Aorta (tissue), 5 donors: Measurements from ENCODE around the gene NLGN4Y. TPM values are rescaled to one million over a fixed set of nuclear protein-coding genes. Genes with fewer than 3 reads are reported as not detected.

Experiments used
- ATAC-seq: fragments of 200-7000 bp; cut with Tn5 transposase; one replicate; pipeline ENCODE4 v1.9.1; 2022; ENCODE audit warnings: moderate library complexity; ENCODE audit not compliant: low FRiP score
- DNase-seq, 2 donors: peaks; one replicate each; pipeline ENCODE4 v3.0.0-alpha.2; 2020
- H3K27ac ChIP-seq, 2 donors: one replicate each; pipeline ENCODE4 v1.5.1; 2013; ENCODE audit warnings: low read length in 2 of 2, mild to moderate bottlenecking in 2 of 2, moderate library complexity in 2 of 2, control low read depth in 1 of 2, inconsistent platforms in 1 of 2, low read depth in 1 of 2
- H3K27me3 ChIP-seq, 2 donors: one replicate each; pipeline ENCODE4 v1.6.1; 2013; ENCODE audit warnings: control low read depth in 1 of 2, low read length in 1 of 2, mild to moderate bottlenecking in 1 of 2, moderate library complexity in 1 of 2; ENCODE audit not compliant: insufficient read depth in 2 of 2, control insufficient read depth in 1 of 2
- H3K36me3 ChIP-seq, 2 donors: one replicate each; pipeline ENCODE4 v1.6.1; 2013; ENCODE audit warnings: control low read depth in 1 of 2, low read length in 1 of 2, mild to moderate bottlenecking in 1 of 2; ENCODE audit not compliant: insufficient read depth in 2 of 2, control insufficient read depth in 1 of 2
- H3K4me1 ChIP-seq, 2 donors: one replicate each; pipeline ENCODE4 v1.6.1; 2013; ENCODE audit warnings: low read length in 2 of 2, control low read depth in 1 of 2, mild to moderate bottlenecking in 1 of 2, moderate library complexity in 1 of 2; ENCODE audit not compliant: insufficient read depth in 2 of 2, control insufficient read depth in 1 of 2
- H3K4me3 ChIP-seq, 2 donors: one replicate each; pipeline ENCODE4 v1.5.1; 2013; ENCODE audit warnings: low read length in 2 of 2, control low read depth in 1 of 2, mild to moderate bottlenecking in 1 of 2
- H3K9me3 ChIP-seq: one replicate; pipeline ENCODE4 v1.6.1; 2013; ENCODE audit warnings: mild to moderate bottlenecking, low read length; ENCODE audit not compliant: control insufficient read depth
- WGBS, 2 donors: extraction: QIAGEN DNeasy Blood & Tissue Kit; methylation state at CpG; one replicate each; pipeline ENCODE4 v1.1.7; 2013; 5-methylcytosine and 5-hydroxymethylcytosine counted together
- intact Hi-C, 2 donors: fragments of 100-400 bp; cut with DNase I; formaldehyde crosslinking; loops; one replicate each; pipeline versions ENCODE4 v1.14.2 to v1.15.0; 2022
- polyA plus RNA-seq, 2 donors: library from polyadenylated mRNA; stranded (reverse); fragments of 200-250 nt; gene quantifications; one replicate each; pipeline ENCODE4 v1.2.3, GENCODE V29; 2013
- total RNA-seq, 2 donors: library from RNA; stranded (reverse); fragmentation: NEBNext Ultra II Directional; extraction: Animal tissue kit (Norgen Biotek cat#: 25700); gene quantifications; one replicate each; pipeline ENCODE4 v1.2.1, GENCODE V29; 2021
- donor health status: healthy with polysubstance abuse.
- donor health status: Bipolar disorder and iron deficiency.
- donor health status: DM: no; HTN: no; CAD: no.
- donor health status: DM: no; HTN: no; CAD: no.
- donor health status: DM: yes; HTN: yes; CAD: no.

Gene NLGN4Y
- total and polyA plus RNA-seq, 4 donors: 1.8 TPM; not detected in 3

- DNase-seq (no peak), ATAC-seq (no peak)
- H3K27me3 ChIP-seq: no peaks in the 10 kb centered on the region
- no peaks in the 10 kb centered on the region for H3K4me1 ChIP-seq
- H3K9me3 ChIP-seq: no peaks in the 10 kb centered on the region
- 47% methylated on average over 2 of the region's 2 CpGs; no CpG with 5 or more reads in 1 of the 2 donors for WGBS, 2 donors
- H3K27ac ChIP-seq: no peak overlapping the region
- no peak overlapping the region for H3K4me3 ChIP-seq
- H3K36me3 ChIP-seq: no peaks in the 10 kb centered on the region
- intact Hi-C loops: no loop called here
Measured at GRCh38 chrY:14801096-14801495, 276.8 kb downstream of the NLGN4Y start.

- ATAC-seq (no peak), DNase-seq (no peak)
- 55% methylated on average over 3 of the region's 3 CpGs; no CpG with 5 or more reads in 1 of the 2 donors for WGBS, 2 donors
- no peak overlapping the region for H3K4me3 ChIP-seq
- H3K9me3 ChIP-seq: no peaks in the 10 kb centered on the region
- intact Hi-C loops: no loop called here
- H3K36me3 ChIP-seq: no peaks in the 10 kb centered on the region
- no peak overlapping the region for H3K27ac ChIP-seq
- no peaks in the 10 kb centered on the region for H3K27me3 ChIP-seq
- H3K4me1 ChIP-seq: no peaks in the 10 kb centered on the region
Measured at GRCh38 chrY:14802125-14802524, 277.8 kb downstream of the NLGN4Y start.

GRCh38 chrY:14804041-14804440, 279.7 kb downstream of the NLGN4Y start:
- no peaks in the 10 kb centered on the region for H3K4me1 ChIP-seq
- no peak overlapping the region for H3K27ac ChIP-seq
- DNase-seq (no peak), ATAC-seq (no peak)
- H3K9me3 ChIP-seq: no peaks in the 10 kb centered on the region
- intact Hi-C loops: no loop called here
- H3K4me3 ChIP-seq: no peak overlapping the region
- H3K27me3 ChIP-seq: no peaks in the 10 kb centered on the region
- H3K36me3 ChIP-seq: no peaks in the 10 kb centered on the region

- DNase-seq (no peak), ATAC-seq (no peak)
- no peaks in the 10 kb centered on the region for H3K4me1 ChIP-seq
Measured at GRCh38 chrY:14818452-14818851, 294.1 kb downstream of the NLGN4Y start.

GRCh38 chrY:14822201-14822600, 297.9 kb downstream of the NLGN4Y start:
- H3K4me1 ChIP-seq: no peaks in the 10 kb centered on the region
- H3K36me3 ChIP-seq: no peaks in the 10 kb centered on the region
- H3K27ac ChIP-seq: no peak overlapping the region
- intact Hi-C loops: no loop called here
- DNase-seq: no peak
- WGBS, 2 donors: 61% methylated on average over 2 of the region's 2 CpGs; no CpG with 5 or more reads in 1 of the 2 donors
- H3K4me3 ChIP-seq: no peak overlapping the region
- no peaks in the 10 kb centered on the region for H3K27me3 ChIP-seq
- no peak for ATAC-seq
- H3K9me3 ChIP-seq: no peaks in the 10 kb centered on the region

More at GRCh38 chrY:14818452-14818851, 294.1 kb downstream of the NLGN4Y start:
- Histone ChIP-seq H3K9me3 (no peaks in the 10 kb centered on the region), H3K4me3 (no peak overlapping the region), H3K27me3 (no peaks in the 10 kb centered on the region), H3K27ac (no peak overlapping the region), H3K36me3 (no peaks in the 10 kb centered on the region)
- intact Hi-C loops: no loop called here

GRCh38 chrY:14822906-14823305, 298.6 kb downstream of the NLGN4Y start:
- no peak overlapping the region for H3K4me3 ChIP-seq
- H3K36me3 ChIP-seq: no peaks in the 10 kb centered on the region
- intact Hi-C loops: no loop called here
- ATAC-seq: no peak
- H3K4me1 ChIP-seq: no peaks in the 10 kb centered on the region
- DNase-seq: no peak
- no peak overlapping the region for H3K27ac ChIP-seq
- 66% methylated on average over 1 of the region's 1 CpG; no CpG with 5 or more reads in 1 of the 2 donors for WGBS, 2 donors
- H3K9me3 ChIP-seq: no peaks in the 10 kb centered on the region
- H3K27me3 ChIP-seq: no peaks in the 10 kb centered on the region

GRCh38 chrY:14824583-14824982, 300.3 kb downstream of the NLGN4Y start:
- no peaks in the 10 kb centered on the region for H3K9me3 ChIP-seq
- H3K27me3 ChIP-seq: no peaks in the 10 kb centered on the region
- no peak for DNase-seq
- H3K36me3 ChIP-seq: no peaks in the 10 kb centered on the region
- 97% methylated on average over 2 of the region's 2 CpGs; no CpG with 5 or more reads in 1 of the 2 donors for WGBS, 2 donors
- ATAC-seq: no peak
- H3K27ac ChIP-seq: no peak overlapping the region
- H3K4me3 ChIP-seq: no peak overlapping the region
- intact Hi-C loops: no loop called here
- no peaks in the 10 kb centered on the region for H3K4me1 ChIP-seq

GRCh38 chrY:14825728-14826127, 301.4 kb downstream of the NLGN4Y start:
- Histone ChIP-seq H3K9me3 (no peaks in the 10 kb centered on the region), H3K27ac (no peak overlapping the region), H3K4me1 (no peaks in the 10 kb centered on the region), H3K4me3 (no peak overlapping the region), H3K27me3 (no peaks in the 10 kb centered on the region), H3K36me3 (no peaks in the 10 kb centered on the region)
- ATAC-seq (no peak), DNase-seq (no peak)
- WGBS, 2 donors: 86% methylated on average over 2 of the region's 2 CpGs; no CpG with 5 or more reads in 1 of the 2 donors
- intact Hi-C loops: no loop called here

- DNase-seq (no peak), ATAC-seq (no peak)
- intact Hi-C loops: no loop called here
- H3K27me3 ChIP-seq: no peaks in the 10 kb centered on the region
- H3K4me1 ChIP-seq: no peaks in the 10 kb centered on the region
- no peaks in the 10 kb centered on the region for H3K36me3 ChIP-seq
- no peaks in the 10 kb centered on the region for H3K9me3 ChIP-seq
- H3K27ac ChIP-seq: no peak overlapping the region
- 38% methylated on average over 5 of the region's 5 CpGs; no CpG with 5 or more reads in 1 of the 2 donors for WGBS, 2 donors
- H3K4me3 ChIP-seq: no peak overlapping the region
Measured at GRCh38 chrY:14828531-14828930, 304.2 kb downstream of the NLGN4Y start.
